IMR-90 (cell line): ENCODE measurements around the gene UACA. TPM values are rescaled to one million over a fixed set of nuclear protein-coding genes. Genes with fewer than 3 reads are reported as not detected.
A peak's percentile ranks its signal among the peaks of the same experiment; 100 is the strongest.

Experiments used
- ATAC-seq: fragments of 200-7000 bp; cut with Tn5 transposase; 2 replicates; pipeline ENCODE4 v1.9.1; 2020; ENCODE audit warnings: low read depth, mild to moderate bottlenecking, moderate library complexity
- BruUV-seq: library from RNA; stranded (reverse); fragments of 400-500 nt; replicated peaks from 2 replicates; lab custom pipeline; 2021; lab: Mats Ljungman, UMichigan
- CTCF ChIA-PET: fragments of 300-600 bp; formaldehyde crosslinking; extraction: SDS; loops from one replicate; lab custom pipeline; 2021; ENCODE audit warnings: antibody characterized with exemption; lab: Yijun Ruan, JAX
- POLR2A ChIA-PET: fragments of 300-600 bp; sonication (Branson Sonifier 250); formaldehyde crosslinking; loops from one replicate; lab custom pipeline; 2022; ENCODE audit warnings: antibody characterized with exemption; ENCODE audit not compliant: unreplicated experiment; lab: Charles Lee
- DNase-seq: peaks from one replicate; pipeline ENCODE4 v3.0.0; 2013
- H2AFZ ChIP-seq: replicated peaks from 2 replicates; pipeline ENCODE3; 2013; ENCODE audit warnings: low read length, mild to moderate bottlenecking; ENCODE audit not compliant: poor library complexity
- H2AK5ac ChIP-seq: 2 replicates; pipeline ENCODE4 v1.6.1; 2013; ENCODE audit warnings: low read depth, low read length, inconsistent platforms
- H2AK9ac ChIP-seq: replicated peaks from 2 replicates; pipeline ENCODE3; 2013; ENCODE audit warnings: mild to moderate bottlenecking, low read depth, low read length, moderate library complexity; ENCODE audit not compliant: poor library complexity
- H2BK120ac ChIP-seq: 2 replicates; pipeline ENCODE4 v1.6.1; 2013; ENCODE audit warnings: low read depth, low read length, inconsistent platforms
- H2BK15ac ChIP-seq: 3 replicates; pipeline ENCODE4 v1.6.1; 2013; ENCODE audit warnings: low read depth, low read length, inconsistent platforms
- H2BK20ac ChIP-seq: 2 replicates; pipeline ENCODE4 v1.6.1; 2013; ENCODE audit warnings: low read depth, mild to moderate bottlenecking, inconsistent platforms, low read length, moderate library complexity
- H2BK5ac ChIP-seq: 2 replicates; pipeline ENCODE4 v1.6.1; 2013; ENCODE audit warnings: mild to moderate bottlenecking, low read depth, low read length, inconsistent platforms; ENCODE audit not compliant: poor library complexity, severe bottlenecking
- H3K14ac ChIP-seq: replicated peaks from 2 replicates; pipeline ENCODE4 v1.6.1; 2013; ENCODE audit warnings: low read depth, low read length, inconsistent platforms
- H3K18ac ChIP-seq: 2 replicates; pipeline ENCODE4 v1.6.1; 2013; ENCODE audit warnings: low read depth, low read length, control low read depth
- H3K23ac ChIP-seq: 2 replicates; pipeline ENCODE4 v1.6.1; 2013; ENCODE audit warnings: low read depth, low read length, inconsistent platforms
- H3K27ac ChIP-seq: 2 replicates; pipeline ENCODE4 v1.5.1; 2013; ENCODE audit warnings: mild to moderate bottlenecking, control low read depth, low read length; ENCODE audit not compliant: insufficient read depth
- H3K27me3 ChIP-seq: 2 replicates; pipeline ENCODE4 v1.6.1; 2013; ENCODE audit warnings: low read length; ENCODE audit not compliant: control insufficient read depth, insufficient read depth
- H3K36me3 ChIP-seq: 2 replicates; pipeline ENCODE4 v1.6.1; 2013; ENCODE audit warnings: low read length, mixed read lengths; ENCODE audit not compliant: control insufficient read depth, insufficient read depth
- H3K4ac ChIP-seq: 2 replicates; pipeline ENCODE4 v1.6.1; 2013; ENCODE audit warnings: low read depth, low read length, inconsistent platforms
- H3K4me1 ChIP-seq: 2 replicates; pipeline ENCODE4 v1.6.1; 2013; ENCODE audit warnings: low read length, mixed read lengths; ENCODE audit not compliant: control insufficient read depth, insufficient read depth
- H3K4me2 ChIP-seq: 2 replicates; pipeline ENCODE4 v1.6.1; 2013; ENCODE audit warnings: low read depth, mild to moderate bottlenecking, control low read depth, low read length, moderate library complexity
- H3K4me3 ChIP-seq: 2 replicates; pipeline ENCODE4 v1.5.1; 2013; ENCODE audit warnings: low read depth, mild to moderate bottlenecking, control low read depth, low read length, moderate library complexity; ENCODE audit not compliant: insufficient read depth
- H3K56ac ChIP-seq: 2 replicates; pipeline ENCODE4 v1.6.1; 2013; ENCODE audit warnings: low read length, inconsistent platforms; ENCODE audit not compliant: insufficient read depth; ENCODE audit errors: extremely low read depth
- H3K79me1 ChIP-seq, 2 experiments: 2 replicates each; pipeline ENCODE4 v1.6.1; 2013; ENCODE audit warnings: low read length in 2 of 2, inconsistent platforms in 1 of 2, low read depth in 1 of 2
- H3K9ac ChIP-seq: 2 replicates; pipeline ENCODE4 v1.6.1; 2013; ENCODE audit warnings: low read depth, low read length, control low read depth
- H3K9me1 ChIP-seq: 2 replicates; pipeline ENCODE4 v1.6.1; 2013; ENCODE audit warnings: low read length, inconsistent platforms; ENCODE audit not compliant: insufficient read depth
- H3K9me3 ChIP-seq: 2 replicates; pipeline ENCODE4 v1.6.1; 2013; ENCODE audit warnings: low read length; ENCODE audit not compliant: control insufficient read depth, insufficient read depth
- H4K20me1 ChIP-seq: 2 replicates; pipeline ENCODE4 v1.6.1; 2013; ENCODE audit warnings: low read length, inconsistent platforms; ENCODE audit not compliant: insufficient read depth
- H4K5ac ChIP-seq: 2 replicates; pipeline ENCODE4 v1.6.1; 2013; ENCODE audit warnings: mild to moderate bottlenecking, low read depth, low read length, control low read depth
- H4K8ac ChIP-seq, 2 experiments: 2 replicates each; pipeline ENCODE4 v1.6.1; 2013; ENCODE audit warnings: low read depth in 2 of 2, low read length in 2 of 2, control low read depth in 1 of 2, inconsistent platforms in 1 of 2
- H4K91ac ChIP-seq: 2 replicates; pipeline ENCODE4 v1.6.1; 2013; ENCODE audit warnings: low read depth, low read length, inconsistent platforms; ENCODE audit not compliant: insufficient read depth
- BHLHE40 ChIP-seq: fragments of 150-350 bp; IDR thresholded peaks from 2 replicates; pipeline ENCODE4 v1.6.1; 2016; ENCODE audit warnings: mild to moderate bottlenecking, low read depth, low read length
- CEBPB ChIP-seq: IDR thresholded peaks from 2 replicates; pipeline ENCODE4 v1.6.1; 2012; ENCODE audit warnings: low read depth, low read length, improper control_type of control experiment
- CHD1 ChIP-seq: IDR thresholded peaks from 2 replicates; pipeline ENCODE4 v1.6.1; 2012; ENCODE audit warnings: low read depth, low read length, improper control_type of control experiment
- FOS ChIP-seq: fragments of 150-350 bp; IDR thresholded peaks from 2 replicates; pipeline ENCODE4 v1.6.1; 2016; ENCODE audit warnings: low read depth, low read length
- MAFK ChIP-seq: IDR thresholded peaks from 2 replicates; pipeline ENCODE4 v1.6.1; 2012; ENCODE audit warnings: low read depth, low read length, improper control_type of control experiment
- MAZ ChIP-seq: IDR thresholded peaks from 2 replicates; pipeline ENCODE4 v1.6.1; 2012; ENCODE audit warnings: low read depth, mild to moderate bottlenecking, low read length, improper control_type of control experiment, moderate library complexity, borderline replicate concordance
- MXI1 ChIP-seq: IDR thresholded peaks from 2 replicates; pipeline ENCODE4 v1.6.1; 2012; ENCODE audit warnings: low read depth, mild to moderate bottlenecking, low read length, moderate library complexity, borderline replicate concordance
- NFE2L2 ChIP-seq: fragments of 150-350 bp; IDR thresholded peaks from 2 replicates; pipeline ENCODE4 v1.6.1; 2016; ENCODE audit warnings: low read depth, mild to moderate bottlenecking, low read length
- POLR2A ChIP-seq: IDR thresholded peaks from 2 replicates; pipeline ENCODE4 v1.6.1; 2012; ENCODE audit warnings: mild to moderate bottlenecking, low read depth, low read length
- RAD21 ChIP-seq: IDR thresholded peaks from 2 replicates; pipeline ENCODE4 v1.6.1; 2012; ENCODE audit warnings: low read length, improper control_type of control experiment
- RCOR1 ChIP-seq: IDR thresholded peaks from 2 replicates; pipeline ENCODE4 v1.6.1; 2012; ENCODE audit warnings: mild to moderate bottlenecking, low read length, improper control_type of control experiment; ENCODE audit not compliant: insufficient replicate concordance
- RFX5 ChIP-seq: IDR thresholded peaks from 2 replicates; pipeline ENCODE4 v1.8.0; 2012; ENCODE audit warnings: low read depth, mild to moderate bottlenecking, low read length, moderate library complexity
- SMC3 ChIP-seq: fragments of 150-350 bp; IDR thresholded peaks from 2 replicates; pipeline ENCODE4 v1.6.1; 2016; ENCODE audit warnings: low read depth, mild to moderate bottlenecking, antibody characterized with exemption, low read length, moderate library complexity
- USF2 ChIP-seq: fragments of 150-350 bp; IDR thresholded peaks from 2 replicates; pipeline ENCODE4 v1.6.1; 2017; ENCODE audit warnings: mild to moderate bottlenecking, antibody characterized with exemption, low read length, low read depth
- dilution Hi-C: fragments of 300-500 bp; cut with HindIII; formaldehyde crosslinking; loops from one replicate; pipeline ENCODE4 v1.14.3; 2018; ENCODE audit warnings: low sequenced_read_pairs; ENCODE audit not compliant: unreplicated experiment
- in situ Hi-C: fragments of 300-500 bp; cut with MboI; formaldehyde crosslinking; loops from 3 replicates; pipeline ENCODE4 v1.14.3; 2019; ENCODE audit warnings: low sequenced_read_pairs, inconsistent platforms, mixed read lengths
- intact Hi-C: fragments of 100-400 bp; cut with micrococcal nuclease; formaldehyde crosslinking; loops from 2 replicates; pipeline ENCODE4 v1.10.0; 2022
- polyA plus RNA-seq, 3 experiments: library from polyadenylated mRNA; depleted of rRNA; stranded (reverse); fragments of >200 nt; gene quantifications; 2 replicates each; pipeline ENCODE4 v1.2.3, GENCODE V29; 2012; ENCODE audit warnings: low replicate concordance in 1 of 3
- total RNA-seq: library from RNA; depleted of rRNA; stranded (reverse); fragments of >200 nt; gene quantifications from 2 replicates; pipeline ENCODE4 v1.2.3, GENCODE V29; 2012
- TF ChIP-seq, protein P1 (sequence below): fragments of 150-350 bp; IDR thresholded peaks from 2 replicates; pipeline ENCODE4 v1.6.1; 2016; ENCODE audit warnings: low read depth, mild to moderate bottlenecking, low read length, moderate library complexity, borderline replicate concordance
- TF ChIP-seq, protein P2 (sequence below): conservative IDR thresholded peaks from 2 replicates; pipeline ENCODE4 v1.5.1; 2012; ENCODE audit warnings: mild to moderate bottlenecking, low read depth, low read length, improper control_type of control experiment

The UACA gene
- total and polyA plus RNA-seq, 2 of the 4 experiments (the other 2 are of a cell fraction), result 156 to 507 TPM

GRCh38 chr15:70699890-70700289 is 63.5 kb downstream of the UACA start:
- H3K18ac ChIP-seq, result no peak overlapping the region; the same call in 1 of the 2 replicates
- H3K23ac ChIP-seq, result no peak overlapping the region; the same call in 1 of the 2 replicates
- H2AK9ac ChIP-seq, result no peak overlapping the region
- no peak overlapping the region for H2AK5ac ChIP-seq
- H2BK120ac ChIP-seq, result no peak overlapping the region
- H3K27me3 ChIP-seq, result no peaks in the 10 kb centered on the region
- ChIA-PET CTCF (no interaction called here), POLR2A (no interaction called here)
- H2BK15ac ChIP-seq, result no peak overlapping the region
- DNase-seq (no peak), ATAC-seq (no peak)
- no TSS peak for BruUV-seq
- H3K79me1 ChIP-seq, result peaks cover 28 to 67% of the 10 kb centered on the region in 2 experiments
- H2AFZ ChIP-seq, result no peak overlapping the region
- H3K27ac ChIP-seq, result no peak overlapping the region
- 0 out of 2 replicates have a peak overlapping the region, but pooled peaks have one; percentile 29 for H2BK20ac ChIP-seq
- peak overlapping the region; percentile 36; the same call in 1 of the 2 replicates for H3K56ac ChIP-seq
- dilution Hi-C loops, result no loop called here
- peak overlapping the region; percentile 53 for H2BK5ac ChIP-seq
- H4K5ac ChIP-seq, result no peak overlapping the region
- H4K91ac ChIP-seq, result no peak overlapping the region
- intact Hi-C loops, result loop anchor here (2.0 kb wide), 1 partner anchor 13 kb away; no protein-coding TSS in a partner anchor
- no peak overlapping the region; a peak in 1 of 4 replicates for H4K8ac ChIP-seq
- no peaks in the 10 kb centered on the region for H3K9me3 ChIP-seq
- TF ChIP-seq FOS (no peak), MXI1 (no peak), RCOR1 (no peak), POLR2A (no peak), SMC3 (no peak), MAZ (no peak), CHD1 (no peak), RFX5 (no peak), MAFK (no peak), RAD21 (no peak), CEBPB (no peak), BHLHE40 (no peak), USF2 (no peak), NFE2L2 (no peak)
- TF ChIP-seq, protein P1, sequence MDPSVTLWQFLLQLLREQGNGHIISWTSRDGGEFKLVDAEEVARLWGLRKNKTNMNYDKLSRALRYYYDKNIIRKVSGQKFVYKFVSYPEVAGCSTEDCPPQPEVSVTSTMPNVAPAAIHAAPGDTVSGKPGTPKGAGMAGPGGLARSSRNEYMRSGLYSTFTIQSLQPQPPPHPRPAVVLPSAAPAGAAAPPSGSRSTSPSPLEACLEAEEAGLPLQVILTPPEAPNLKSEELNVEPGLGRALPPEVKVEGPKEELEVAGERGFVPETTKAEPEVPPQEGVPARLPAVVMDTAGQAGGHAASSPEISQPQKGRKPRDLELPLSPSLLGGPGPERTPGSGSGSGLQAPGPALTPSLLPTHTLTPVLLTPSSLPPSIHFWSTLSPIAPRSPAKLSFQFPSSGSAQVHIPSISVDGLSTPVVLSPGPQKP, result no peak
- TF ChIP-seq, protein P2, sequence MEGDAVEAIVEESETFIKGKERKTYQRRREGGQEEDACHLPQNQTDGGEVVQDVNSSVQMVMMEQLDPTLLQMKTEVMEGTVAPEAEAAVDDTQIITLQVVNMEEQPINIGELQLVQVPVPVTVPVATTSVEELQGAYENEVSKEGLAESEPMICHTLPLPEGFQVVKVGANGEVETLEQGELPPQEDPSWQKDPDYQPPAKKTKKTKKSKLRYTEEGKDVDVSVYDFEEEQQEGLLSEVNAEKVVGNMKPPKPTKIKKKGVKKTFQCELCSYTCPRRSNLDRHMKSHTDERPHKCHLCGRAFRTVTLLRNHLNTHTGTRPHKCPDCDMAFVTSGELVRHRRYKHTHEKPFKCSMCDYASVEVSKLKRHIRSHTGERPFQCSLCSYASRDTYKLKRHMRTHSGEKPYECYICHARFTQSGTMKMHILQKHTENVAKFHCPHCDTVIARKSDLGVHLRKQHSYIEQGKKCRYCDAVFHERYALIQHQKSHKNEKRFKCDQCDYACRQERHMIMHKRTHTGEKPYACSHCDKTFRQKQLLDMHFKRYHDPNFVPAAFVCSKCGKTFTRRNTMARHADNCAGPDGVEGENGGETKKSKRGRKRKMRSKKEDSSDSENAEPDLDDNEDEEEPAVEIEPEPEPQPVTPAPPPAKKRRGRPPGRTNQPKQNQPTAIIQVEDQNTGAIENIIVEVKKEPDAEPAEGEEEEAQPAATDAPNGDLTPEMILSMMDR, result no peak
- no peak overlapping the region for H3K4me3 ChIP-seq
- H3K36me3 ChIP-seq, result peaks cover 4% of the 10 kb centered on the region
- in situ Hi-C loops, result no loop called here
- no peak overlapping the region for H3K9ac ChIP-seq
- H3K9me1 ChIP-seq, result peaks cover 6% of the 10 kb centered on the region; the same call in 1 of the 2 replicates
- H3K4me2 ChIP-seq, result peak overlapping the region; percentile 45; the same call in 1 of the 2 replicates
- H3K4me1 ChIP-seq, result peaks cover 20% of the 10 kb centered on the region
- H3K4ac ChIP-seq, result peak overlapping the region; percentile 9; the same call in 1 of the 2 replicates
- H4K20me1 ChIP-seq, result peaks cover 36% of the 10 kb centered on the region
- peak overlapping the region; percentile 43 for H3K14ac ChIP-seq
